Iris pigment epithelial cell (primary cell): ENCODE measurements around the gene GPRC5B.

Experiments
- DNase-seq: peaks from one replicate; pipeline ENCODE4 v3.0.0-alpha.2; 2011; ENCODE audit warnings: low read depth

Gene GPRC5B

GRCh38 chr16:19810817-19811731, 73.6 kb downstream of the GPRC5B start:
- peak; percentile 96 for DNase-seq

- DNase-seq, result no peak
Observed at GRCh38 chr16:19809693-19810092, 75.0 kb downstream of the GPRC5B start.

- peak; percentile 76 for DNase-seq
Observed at GRCh38 chr16:19809121-19809635, 75.5 kb downstream of the GPRC5B start.

GRCh38 chr16:19808061-19808641, 76.5 kb downstream of the GPRC5B start:
- DNase-seq, result peak; percentile 54
